GM19239 (cell line): ENCODE measurements around the gene LIME1.

ENCODE experiments used
- DNase-seq: peaks from one replicate; pipeline ENCODE4 v3.0.0; 2011; ENCODE audit warnings: low spot score; ENCODE audit not compliant: insufficient read length
- FAIRE-seq: peaks from 2 replicates; lab custom pipeline; 2011; peaks lifted over from hg19 to GRCh38; lab: Jason Lieb, UNC

LIME1 gene

GRCh38 chr20:63747622-63748069 is 11.2 kb downstream of the LIME1 start:
- no peak for FAIRE-seq

GRCh38 chr20:63748070-63748933 is 11.8 kb downstream of the LIME1 start:
- no peak for DNase-seq
- FAIRE-seq = no peak

More at GRCh38 chr20:63747622-63748069, 11.2 kb downstream of the LIME1 start:
- DNase-seq = no peak

GRCh38 chr20:63748934-63749270 is 12.4 kb downstream of the LIME1 start:
- no peak for DNase-seq
- FAIRE-seq = no peak

GRCh38 chr20:63749597-63750508 is 13.4 kb downstream of the LIME1 start:
- FAIRE-seq (no peak), DNase-seq (no peak)

GRCh38 chr20:63750807-63751470 is 14.5 kb downstream of the LIME1 start:
- DNase-seq = no peak
- no peak for FAIRE-seq

GRCh38 chr20:63751471-63752271 is 15.2 kb downstream of the LIME1 start:
- no peak for FAIRE-seq
- DNase-seq = no peak

GRCh38 chr20:63752411-63753101 is 16.1 kb downstream of the LIME1 start:
- DNase-seq (no peak), FAIRE-seq (no peak)

DNA sequence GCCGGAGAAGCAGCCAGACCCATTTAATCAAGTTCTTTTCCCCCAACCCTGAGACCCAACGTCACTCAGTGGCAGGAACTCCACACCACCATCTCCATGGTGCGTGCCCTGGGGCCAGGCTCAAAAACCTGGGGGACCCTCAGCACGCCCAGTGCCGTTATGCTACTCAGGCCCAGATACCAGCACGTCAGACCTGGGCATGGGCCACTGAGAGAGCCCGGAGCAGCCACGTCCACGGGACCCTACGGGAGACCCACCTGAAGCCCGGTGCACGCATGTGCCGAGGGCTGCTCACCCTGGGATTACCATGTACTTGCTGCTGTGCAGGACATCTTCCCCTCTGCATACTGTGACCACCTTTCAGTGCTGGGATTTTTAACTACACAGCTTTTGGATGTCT is 16.9 kb downstream of the LIME1 start:
- no peak for FAIRE-seq
- DNase-seq = no peak

DNA sequence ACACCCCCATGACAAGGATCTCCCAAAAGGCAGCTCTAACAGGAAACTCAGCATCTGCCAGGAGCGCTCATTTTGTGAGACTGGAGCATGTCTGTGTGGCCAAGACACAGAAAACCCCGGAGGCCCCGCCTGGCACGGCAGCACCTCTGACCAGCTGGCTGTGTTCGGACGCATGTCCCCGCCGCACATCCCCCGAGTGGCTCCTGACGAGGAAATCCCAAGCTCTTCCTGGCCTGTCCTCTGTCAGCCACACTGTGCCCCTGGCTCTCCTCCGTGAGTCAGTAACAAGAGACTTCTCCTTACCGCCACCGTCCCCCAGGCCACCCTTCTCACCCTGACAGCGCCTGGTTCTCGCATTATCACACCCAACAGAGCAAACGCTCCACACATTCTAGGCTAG is 17.5 kb downstream of the LIME1 start:
- DNase-seq = no peak
- no peak for FAIRE-seq

DNA sequence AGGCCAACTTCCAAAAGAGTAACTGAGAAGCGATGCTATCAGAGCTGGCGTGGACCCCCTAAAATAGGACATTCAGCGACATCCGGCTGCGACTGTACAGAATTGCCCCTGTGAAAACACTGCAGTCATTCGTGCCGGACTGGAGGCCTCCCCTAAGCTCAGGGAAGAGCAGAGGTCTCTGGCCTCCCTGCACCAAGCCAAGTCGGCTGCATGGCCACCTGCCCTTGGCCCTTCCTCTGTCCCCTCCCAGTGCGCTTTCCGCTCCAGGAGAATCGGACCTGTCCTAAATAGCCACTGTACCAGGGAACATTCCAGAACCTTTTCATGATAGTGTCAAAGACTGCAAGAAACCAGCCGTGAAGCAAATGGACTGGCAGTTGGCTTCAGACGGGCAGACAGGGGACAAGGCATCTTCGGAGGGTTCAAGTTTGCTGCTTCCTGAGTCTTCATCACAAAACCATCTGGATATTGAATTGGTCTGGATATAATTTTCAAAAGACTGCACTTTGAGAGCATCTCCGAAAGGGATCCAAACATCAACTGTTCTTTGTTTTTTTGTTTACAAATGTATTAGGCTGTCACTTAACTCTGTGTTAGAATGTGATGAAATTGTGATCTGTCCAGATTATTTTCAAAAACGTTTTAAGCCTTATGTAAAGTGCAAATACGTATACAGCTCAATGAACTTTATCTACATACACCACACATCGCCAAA is 19.6 kb downstream of the LIME1 start:
- no peak for DNase-seq
- FAIRE-seq = no peak

GRCh38 chr20:63756648-63756991 is 20.2 kb downstream of the LIME1 start:
- FAIRE-seq = no peak
- no peak for DNase-seq

DNA sequence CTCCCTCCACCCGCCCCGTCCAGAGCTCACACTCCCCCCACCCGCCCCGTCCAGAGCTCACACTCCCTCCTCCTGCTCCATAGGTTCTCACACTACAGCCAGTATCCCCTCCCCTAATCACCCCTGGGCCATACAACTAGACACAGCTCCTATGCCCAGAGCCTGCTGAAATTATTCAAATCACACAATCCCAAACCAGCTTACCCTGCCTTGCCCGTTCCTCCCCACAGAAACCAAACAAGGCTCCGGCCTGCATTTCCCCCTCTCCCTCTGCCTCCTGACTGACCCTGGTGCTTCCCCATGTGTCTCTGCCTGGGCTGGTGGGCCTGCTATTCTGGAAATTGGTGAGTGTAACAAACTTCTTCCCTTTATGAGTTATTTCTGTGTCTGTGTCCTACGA is 21.7 kb downstream of the LIME1 start:
- DNase-seq (no peak), FAIRE-seq (no peak)

GRCh38 chr20:63759377-63759901 is 23.0 kb downstream of the LIME1 start:
- DNase-seq = no peak

DNA sequence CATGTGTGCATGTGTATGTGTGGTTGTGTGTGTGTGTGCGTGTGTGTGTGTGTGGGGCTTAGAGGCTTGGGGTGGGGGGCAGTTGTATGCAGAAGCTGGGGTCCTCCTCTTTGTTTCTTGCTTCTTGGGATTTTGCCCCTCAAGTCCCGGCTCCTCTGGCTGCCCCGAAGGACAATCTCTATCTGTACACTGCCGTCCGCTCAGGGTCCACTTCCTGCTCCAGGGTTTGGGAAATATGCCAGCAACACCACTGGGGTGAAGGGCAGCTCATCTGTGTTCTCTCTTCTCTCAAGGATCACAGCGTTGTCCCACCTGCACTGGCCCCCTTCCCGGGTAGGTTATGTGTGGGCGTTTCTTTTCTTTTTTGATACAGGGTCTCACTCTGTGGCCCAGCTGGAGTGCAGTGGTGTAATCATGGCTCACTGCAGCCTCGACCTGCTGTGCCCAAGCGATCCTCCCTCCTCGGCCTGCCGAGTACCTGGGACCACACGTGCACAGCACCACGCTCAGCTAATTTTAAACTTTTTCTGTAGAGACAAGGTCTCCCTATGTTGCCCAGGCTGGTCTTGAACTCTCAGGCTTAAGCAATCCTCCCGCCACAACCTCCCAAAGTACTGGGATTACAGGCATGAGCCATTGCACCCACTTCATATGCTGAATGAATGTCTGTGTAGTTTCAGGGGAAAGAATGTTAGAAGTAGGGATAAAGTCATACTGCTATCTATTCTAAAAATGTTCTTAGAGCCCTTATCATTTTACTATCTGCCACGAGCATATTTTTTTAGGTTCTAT is 28.8 kb downstream of the LIME1 start:
- DNase-seq = no peak
- no peak for FAIRE-seq

More at GRCh38 chr20:63759377-63759901, 23.0 kb downstream of the LIME1 start:
- FAIRE-seq = no peak

DNA sequence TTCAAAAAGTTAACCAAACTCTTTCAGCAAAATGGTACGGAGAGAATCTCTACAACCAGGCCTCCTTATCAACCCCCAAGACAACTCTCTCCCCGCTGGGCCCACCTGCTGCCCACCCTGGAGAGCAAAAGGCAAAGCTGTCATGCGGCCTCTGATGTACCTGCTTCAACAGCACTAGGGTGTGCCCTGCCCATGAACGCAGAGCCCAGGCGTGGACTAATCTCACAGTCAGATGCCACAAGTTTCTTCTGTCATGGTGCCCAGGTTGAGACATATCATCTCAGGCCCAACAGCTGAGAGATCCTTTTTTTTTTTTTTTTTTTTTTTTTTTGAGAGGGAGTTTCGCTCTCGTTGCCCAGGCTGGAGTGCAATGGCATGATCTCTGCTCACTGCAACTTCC is 29.4 kb downstream of the LIME1 start:
- no peak for FAIRE-seq
- no peak for DNase-seq

GRCh38 chr20:63766695-63767426 is 30.4 kb downstream of the LIME1 start:
- FAIRE-seq (no peak), DNase-seq (no peak)

DNA sequence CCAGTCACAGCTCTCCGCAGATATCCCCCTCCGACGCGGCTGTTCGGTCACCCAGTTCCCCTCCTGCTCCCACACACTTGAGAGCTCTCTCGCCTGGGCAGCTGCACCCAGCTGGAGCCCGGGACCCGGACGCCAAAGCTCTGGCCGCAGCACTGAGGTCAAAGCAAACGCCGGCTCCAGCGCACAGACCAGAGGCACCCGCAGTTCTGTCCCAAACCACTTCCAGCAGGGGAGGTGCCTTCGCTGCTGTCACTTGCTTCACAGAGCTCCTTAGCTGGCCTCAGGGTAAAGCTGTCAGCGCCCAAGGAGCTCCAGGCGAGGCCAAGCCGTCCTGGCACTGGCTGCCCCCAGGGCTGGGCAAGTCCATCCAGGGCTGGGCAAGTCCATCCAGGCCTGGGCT is 31.0 kb downstream of the LIME1 start:
- DNase-seq (no peak), FAIRE-seq (no peak)
